Measurements from ENCODE around the gene PPP1R2C.

PPP1R2C gene

GRCh38 chrX:42778096-42778495 is at the start of gene PPP1R2C:
PPP1R2C (minus strand) TSS chrX:42778163; CDS start chrX:42778079, 84 bp downstream.
- no peak for DNase-seq (ENCODE audit: low spot score)

DNA sequence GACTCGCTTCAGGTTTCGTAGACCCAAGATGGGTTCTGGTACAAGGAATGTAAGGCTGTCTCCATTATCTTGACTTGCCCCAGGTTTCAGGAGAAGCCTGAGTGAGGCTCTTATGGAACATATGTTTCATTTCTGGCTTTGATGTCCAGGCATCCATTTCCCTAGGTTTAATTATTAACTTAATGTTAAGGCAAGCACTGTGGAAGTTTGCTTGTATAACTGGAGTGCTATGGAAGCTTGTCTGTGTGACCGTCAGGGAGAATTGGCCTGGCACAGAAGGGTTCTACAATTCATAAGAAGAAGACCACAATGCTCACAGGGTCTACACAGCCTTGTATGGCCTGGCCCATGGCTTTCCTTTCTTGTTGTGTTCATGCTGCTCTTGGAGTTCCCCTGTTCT is 47.2 kb upstream of the PPP1R2C start:
- no peak for DNase-seq (ENCODE audit: low spot score)

DNA sequence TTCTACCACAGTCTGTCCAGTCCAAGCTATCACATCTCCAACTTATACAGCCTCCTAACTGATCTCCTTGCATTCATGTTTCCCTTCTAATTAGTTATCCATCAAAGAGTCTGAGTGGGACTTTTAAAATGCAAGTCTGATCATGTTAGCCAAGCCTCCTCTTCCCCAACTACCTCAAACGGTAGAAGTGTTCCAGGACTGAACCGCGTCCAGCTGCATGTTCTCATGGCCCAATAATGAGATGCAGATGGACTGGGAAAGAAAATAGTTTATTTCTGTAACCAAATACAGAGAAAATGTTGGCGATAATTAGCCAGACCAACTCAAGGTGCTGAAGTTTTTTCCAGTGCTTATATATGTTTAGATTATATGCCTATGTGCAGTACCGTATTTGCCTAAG is 46.6 kb upstream of the PPP1R2C start:
- no peak for DNase-seq (ENCODE audit: low spot score)

GRCh38 chrX:42823443-42823842 is 45.5 kb upstream of the PPP1R2C start:
- no peak for DNase-seq (ENCODE audit: low spot score)

DNA sequence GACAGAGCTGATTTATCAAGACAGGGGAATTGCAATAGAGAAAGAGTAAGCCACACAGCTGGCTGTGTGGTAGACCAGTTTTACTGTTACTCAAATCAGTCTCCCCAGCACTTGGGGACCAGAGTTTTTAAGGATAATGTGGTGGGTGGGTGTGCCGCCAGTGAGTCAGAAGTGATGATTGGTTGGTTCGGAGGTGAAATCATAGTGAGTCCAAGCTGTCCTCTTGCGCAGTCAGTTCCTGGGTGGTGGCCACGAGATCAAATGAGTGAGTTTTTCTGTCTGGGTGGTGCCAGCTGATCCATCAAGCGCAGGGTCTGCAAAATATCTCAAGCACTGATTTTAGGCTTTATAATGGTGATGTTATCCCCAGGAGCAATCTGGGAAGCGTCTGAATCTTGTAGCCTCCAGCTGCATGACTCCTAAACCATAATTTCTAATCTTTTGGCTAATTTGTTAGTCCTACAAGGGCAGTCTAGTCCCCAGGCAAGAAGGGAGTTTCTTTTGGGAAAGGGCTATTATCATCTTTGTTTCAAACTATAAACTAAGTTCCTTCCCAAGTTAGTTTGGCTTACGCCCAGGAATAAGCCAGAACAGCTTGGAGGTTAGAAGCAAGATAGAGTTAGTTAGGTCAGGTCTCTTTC is 44.0 kb upstream of the PPP1R2C start:
- DNase-seq (ENCODE audit: low spot score) = no peak

GRCh38 chrX:42818151-42818921 is 40.4 kb upstream of the PPP1R2C start:
- DNase-seq (ENCODE audit: low spot score) = no peak

- no peak for DNase-seq (ENCODE audit: low spot score)
These were observed 31.6 kb upstream of the PPP1R2C start for GRCh38 chrX:42809569-42809968.

- DNase-seq (ENCODE audit: low spot score) = no peak
These were observed 29.4 kb upstream of the PPP1R2C start for GRCh38 chrX:42807393-42807792.

DNA sequence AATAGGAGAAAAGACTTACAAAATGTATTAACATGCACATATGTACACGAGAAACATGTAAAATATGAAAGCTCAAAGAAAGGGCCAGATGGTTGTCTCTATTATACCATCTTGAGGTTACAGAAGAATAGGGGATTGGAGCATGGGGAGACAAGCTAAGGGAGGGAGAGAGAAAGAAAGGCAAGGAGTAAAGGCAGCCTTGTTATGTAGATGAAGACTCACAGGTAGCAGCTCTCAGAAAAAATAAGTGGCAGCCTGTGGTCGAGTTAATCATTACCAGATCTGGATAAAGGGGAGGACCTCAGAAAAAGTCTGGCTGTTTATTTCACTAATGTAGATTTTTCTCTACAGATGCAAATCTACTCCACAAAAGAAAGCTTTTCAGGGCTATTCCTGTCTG is 26.6 kb upstream of the PPP1R2C start:
- no peak for DNase-seq (ENCODE audit: low spot score)

DNA sequence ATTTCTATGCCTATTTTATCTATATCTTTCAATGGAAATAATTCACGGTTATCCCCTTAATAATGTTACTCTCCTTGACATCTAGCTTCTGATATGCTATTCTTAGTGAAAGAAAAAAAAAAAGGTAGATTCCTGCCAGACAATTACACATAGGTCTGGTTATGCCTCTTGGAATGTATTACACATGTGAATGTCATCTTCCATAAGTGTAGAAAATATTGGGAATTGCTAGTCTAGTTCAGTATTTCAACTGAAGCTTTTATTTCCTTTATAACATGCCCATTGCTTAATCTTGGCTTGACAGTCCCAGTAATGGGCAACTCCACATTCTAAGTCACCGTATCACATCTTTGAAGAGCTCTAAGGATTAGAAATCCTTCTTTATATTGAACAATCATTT is 25.4 kb upstream of the PPP1R2C start:
- DNase-seq (ENCODE audit: low spot score) = no peak

GRCh38 chrX:42797651-42798269 is 19.8 kb upstream of the PPP1R2C start:
- no peak for DNase-seq (ENCODE audit: low spot score)

- DNase-seq (ENCODE audit: low spot score) = no peak
These were observed 5.5 kb upstream of the PPP1R2C start for GRCh38 chrX:42783451-42783850.

DNA sequence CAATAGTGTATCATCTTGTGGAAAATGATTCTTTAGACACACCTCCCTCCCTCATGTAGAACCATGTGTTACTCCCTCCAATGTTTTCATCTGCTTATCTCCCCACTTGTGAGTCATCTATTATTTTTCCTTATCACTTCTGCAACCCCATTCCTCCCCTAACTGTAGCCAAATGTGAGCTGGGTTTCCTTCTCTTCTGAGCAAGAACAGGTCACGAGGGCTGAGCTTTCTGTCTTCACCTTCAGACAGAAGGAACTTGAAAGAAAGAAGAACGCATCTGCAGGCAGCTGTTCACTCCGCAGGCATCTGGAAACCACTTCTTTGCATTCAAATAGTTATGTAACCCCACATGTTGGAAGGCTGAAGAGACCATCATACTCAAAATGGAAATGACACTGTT is 1.8 kb downstream of the PPP1R2C start:
- no peak for DNase-seq (ENCODE audit: low spot score)

- no peak for DNase-seq (ENCODE audit: low spot score)
These were observed 5.1 kb downstream of the PPP1R2C start for GRCh38 chrX:42772874-42773273.

GRCh38 chrX:42771506-42772335 is 6.2 kb downstream of the PPP1R2C start:
- no peak for DNase-seq (ENCODE audit: low spot score)

GRCh38 chrX:42770566-42770965 is 7.4 kb downstream of the PPP1R2C start:
- no peak for DNase-seq (ENCODE audit: low spot score)

GRCh38 chrX:42759881-42760280 is 18.1 kb downstream of the PPP1R2C start:
- DNase-seq (ENCODE audit: low spot score) = no peak

DNA sequence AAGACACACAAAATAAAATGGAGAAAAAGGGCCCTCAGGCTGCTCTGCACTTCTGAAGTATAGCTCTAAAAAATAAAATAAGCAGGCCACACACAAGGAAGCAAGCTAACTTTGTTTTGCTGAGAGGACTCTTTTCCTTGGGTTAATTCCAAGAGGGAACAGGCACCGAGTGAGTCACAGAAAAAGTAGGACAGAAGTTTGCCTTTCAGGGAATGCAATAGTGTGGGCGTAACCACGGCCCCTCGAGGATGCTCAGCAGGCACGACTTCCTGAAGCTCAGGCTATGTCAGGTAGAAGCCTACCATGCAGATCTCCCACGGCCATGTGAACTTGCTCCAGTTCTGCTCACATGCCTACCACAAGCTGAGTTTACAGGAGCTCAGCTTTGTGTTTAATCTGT is 22.1 kb downstream of the PPP1R2C start:
- no peak for DNase-seq (ENCODE audit: low spot score)

DNA sequence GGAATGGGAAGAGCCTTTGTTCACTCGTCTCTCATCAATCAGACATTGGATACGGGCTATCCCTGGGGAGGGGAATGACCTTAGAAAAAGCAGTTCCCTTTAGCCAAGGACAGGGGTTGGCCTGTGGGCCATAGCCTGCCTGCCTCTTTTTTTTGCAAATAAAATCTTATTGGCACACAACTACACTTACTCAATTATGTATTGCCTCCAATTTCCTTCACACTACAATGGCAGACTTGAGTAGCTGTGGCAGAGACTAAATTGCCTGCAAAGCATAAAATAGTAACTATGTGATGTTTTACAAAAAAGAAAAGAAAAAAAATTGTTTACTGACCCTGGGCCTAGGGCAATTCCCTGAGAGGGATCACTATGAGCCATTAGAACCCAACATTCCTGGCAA is 23.4 kb downstream of the PPP1R2C start:
- DNase-seq (ENCODE audit: low spot score) = no peak

DNA sequence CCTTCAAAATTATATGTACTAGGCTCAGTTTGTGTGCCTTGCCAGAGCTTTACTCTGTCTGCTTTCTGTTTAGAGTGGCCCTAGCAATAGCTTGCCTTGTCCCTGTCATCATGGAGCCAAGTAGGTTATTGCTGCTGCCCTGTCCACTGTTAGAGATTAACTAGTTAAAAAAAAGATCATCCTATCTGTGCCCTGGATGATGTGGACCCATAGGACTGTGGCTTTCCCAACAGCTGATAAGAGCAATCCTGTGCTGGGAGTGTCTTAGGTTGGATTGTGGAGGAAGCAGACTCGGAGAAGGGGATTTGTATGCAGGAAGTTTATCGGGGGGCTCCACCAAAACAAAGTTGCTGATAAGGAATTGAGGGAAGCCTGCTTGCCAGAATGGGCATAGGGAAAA is 23.8 kb downstream of the PPP1R2C start:
- DNase-seq (ENCODE audit: low spot score) = no peak

GRCh38 chrX:42752730-42753129 is 25.2 kb downstream of the PPP1R2C start:
- DNase-seq (ENCODE audit: low spot score) = no peak

- DNase-seq (ENCODE audit: low spot score) = no peak
These were observed 26.4 kb downstream of the PPP1R2C start for GRCh38 chrX:42751573-42751972.
